K562 (cell line): ENCODE measurements around the gene CYLD.

Experiments
- HDAC6 ChIP-seq: IDR thresholded peaks from 2 replicates; pipeline ENCODE4 v1.6.1; 2012; ENCODE audit warnings: low read depth, mild to moderate bottlenecking, control low read depth, inconsistent platforms, low read length, moderate library complexity
- MYNN ChIP-seq, 2 experiments: sonication (generic); formaldehyde crosslinking in 1 of 2; IDR thresholded peaks; 2 replicates each; pipeline versions ENCODE4 v1.5.0 to v1.6.1; 2016 to 2020; ENCODE audit warnings: antibody characterized with exemption in 1 of 2, missing genetic modification reagents in 1 of 2
- ZZZ3 ChIP-seq: fragments of 450-650 bp; IDR thresholded peaks from 2 replicates; pipeline ENCODE4 v1.6.1; 2016; ENCODE audit warnings: antibody characterized with exemption, mild to moderate bottlenecking, moderate library complexity
- TF ChIP-seq, protein P1 (sequence below): fragments of 250-450 bp; sonication (Bioruptor Pico); IDR thresholded peaks from 2 replicates; pipeline ENCODE4 v1.8.0; 2021; ENCODE audit warnings: moderate library complexity, mild to moderate bottlenecking, inconsistent platforms

DNA sequence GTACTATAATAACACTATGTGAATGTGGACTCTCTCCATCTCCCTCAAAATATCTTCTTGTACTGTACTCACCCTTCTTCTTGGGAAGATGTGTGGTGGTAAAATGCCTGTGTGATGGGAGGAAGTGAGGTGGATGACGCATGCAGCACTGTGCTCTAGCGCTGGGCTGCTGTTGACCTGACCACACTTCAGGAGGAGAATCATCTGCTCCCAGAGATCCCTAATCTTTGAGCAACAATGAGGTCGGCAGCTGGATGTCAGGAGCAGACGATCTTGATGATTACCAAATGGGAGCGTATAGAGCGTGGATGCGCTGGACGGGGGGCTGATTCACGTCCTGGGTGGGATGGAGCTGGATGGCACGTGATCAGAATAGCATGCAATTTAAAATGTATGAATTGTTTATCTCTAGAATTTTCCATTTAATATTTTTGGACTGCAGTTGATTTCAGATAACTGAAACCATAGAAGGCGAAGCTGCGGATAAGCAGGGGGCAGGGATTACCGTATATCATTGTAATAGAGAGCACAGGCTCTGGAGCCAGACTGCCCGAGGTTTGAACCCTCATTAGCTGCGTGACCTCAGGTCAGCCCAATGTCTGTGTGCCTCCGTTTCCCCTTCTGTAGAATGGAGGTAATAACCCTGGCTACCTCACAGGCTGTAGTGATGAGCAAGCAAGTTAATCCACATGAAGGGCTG, 23.7 kb upstream of the CYLD start:
- TF ChIP-seq HDAC6, result no peak
- no peak for TF ChIP-seq MYNN (IDR thresholded peaks at IDR 0.05)
- no peak for TF ChIP-seq MYNN (CRISPR knock-in tag; IDR thresholded peaks at IDR 0.05)
- TF ChIP-seq, protein P1, sequence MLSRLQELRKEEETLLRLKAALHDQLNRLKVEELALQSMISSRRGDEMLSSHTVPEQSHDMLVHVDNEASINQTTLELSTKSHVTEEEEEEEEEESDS (CRISPR knock-in tag), result no peak
- no peak for TF ChIP-seq ZZZ3
